Body of pancreas (tissue), 4 donors: Measurements from ENCODE around the gene MPV17L2. TPM values are rescaled to one million over a fixed set of nuclear protein-coding genes. Genes with fewer than 3 reads are reported as not detected.

ENCODE experiments used
- ATAC-seq: fragments of 150-250 bp; one replicate; pipeline ENCODE4 v1.9.1; 2016
- DNase-seq, 4 donors: peaks; one replicate each; pipeline ENCODE4 v3.0.0-alpha.2; 2019
- H3K27ac ChIP-seq, 4 donors: fragments of 200-600 bp; sonication (generic); 1 replicate in 3 of 4; 2 replicates in 1 of 4; pipeline versions ENCODE4 v1.5.1 to v1.6.1; 2016 to 2019; ENCODE audit warnings: mild to moderate bottlenecking in 1 of 4, mixed read lengths in 1 of 4, moderate library complexity in 1 of 4
- H3K27me3 ChIP-seq, 2 donors: fragments of 200-600 bp; sonication (generic); one replicate each; pipeline ENCODE4 v1.6.0; 2016; ENCODE audit warnings: mild to moderate bottlenecking in 1 of 2
- H3K36me3 ChIP-seq, 2 donors: fragments of 200-600 bp; sonication (generic); replicated peaks in 1 of 2; 2 replicates each; pipeline ENCODE4 v1.5.1; 2016; ENCODE audit warnings: low read depth in 2 of 2; ENCODE audit not compliant: insufficient read depth in 1 of 2
- H3K4me1 ChIP-seq: fragments of 200-600 bp; sonication (generic); one replicate; pipeline ENCODE4 v1.6.0; 2016
- H3K4me3 ChIP-seq, 2 donors: fragments of 200-600 bp; sonication (generic); 1 replicate in 1 of 2; 2 replicates in 1 of 2; pipeline ENCODE4 v1.5.1; 2016 to 2019
- H3K9me3 ChIP-seq, 3 donors: fragments of 200-600 bp; sonication (generic); 1 replicate in 2 of 3; 2 replicates in 1 of 3; pipeline ENCODE4 v1.5.1; 2016
- CTCF ChIP-seq, 7 experiments: fragments of 450-650 bp in 4 of 7; fragments of 200-600 bp in 3 of 7; sonication (generic) in 3 of 7; IDR thresholded peaks; one replicate each; pipeline ENCODE4 v1.5.1; 2016 to 2019; ENCODE audit warnings: antibody characterized with exemption in 7 of 7
- POLR2A ChIP-seq, 3 donors: fragments of 450-650 bp; IDR thresholded peaks; one replicate each; pipeline ENCODE4 v1.6.1; 2016; ENCODE audit warnings: antibody characterized with exemption in 3 of 3, mild to moderate bottlenecking in 2 of 3
- WGBS, 2 donors: methylation state at CpG; one replicate each; pipeline ENCODE4 v1.1.5; 2017; 5-methylcytosine and 5-hydroxymethylcytosine counted together
- intact Hi-C: fragments of 100-400 bp; cut with DNase I; formaldehyde crosslinking; loops from one replicate; pipeline ENCODE4 v1.15.1; 2023
- total RNA-seq, 2 donors: library from RNA; depleted of rRNA; stranded (reverse); fragments of >200 nt; gene quantifications; one replicate each; pipeline ENCODE4 v1.1.0, GENCODE V29; 2016

The MPV17L2 gene
- total RNA-seq, 2 donors from 2014 or later = 3.4 to 5.6 TPM

- peaks cover 26% of the 10 kb centered on the region for H3K4me1 ChIP-seq
- H3K9me3 ChIP-seq = no peaks in the 10 kb centered on the region
- no peak for ATAC-seq
- no peak overlapping the region for H3K4me3 ChIP-seq
- DNase-seq = no peak
- H3K27me3 ChIP-seq = peaks cover 0 to 13% of the 10 kb centered on the region in 2 donors
- H3K36me3 ChIP-seq = no peaks in the 10 kb centered on the region
- TF ChIP-seq CTCF (IDR thresholded peaks at IDR 0.05) = no peak
- no peak for TF ChIP-seq POLR2A (IDR thresholded peaks at IDR 0.05)
- H3K27ac ChIP-seq = no peak overlapping the region
- WGBS, 2 donors = 77 to 81% methylated on average over 23 to 25 of the region's 25 CpGs
- intact Hi-C loops = no loop called here
These were observed 29.1 kb downstream of the MPV17L2 start for GRCh38 chr19:18221815-18222725.

DNA sequence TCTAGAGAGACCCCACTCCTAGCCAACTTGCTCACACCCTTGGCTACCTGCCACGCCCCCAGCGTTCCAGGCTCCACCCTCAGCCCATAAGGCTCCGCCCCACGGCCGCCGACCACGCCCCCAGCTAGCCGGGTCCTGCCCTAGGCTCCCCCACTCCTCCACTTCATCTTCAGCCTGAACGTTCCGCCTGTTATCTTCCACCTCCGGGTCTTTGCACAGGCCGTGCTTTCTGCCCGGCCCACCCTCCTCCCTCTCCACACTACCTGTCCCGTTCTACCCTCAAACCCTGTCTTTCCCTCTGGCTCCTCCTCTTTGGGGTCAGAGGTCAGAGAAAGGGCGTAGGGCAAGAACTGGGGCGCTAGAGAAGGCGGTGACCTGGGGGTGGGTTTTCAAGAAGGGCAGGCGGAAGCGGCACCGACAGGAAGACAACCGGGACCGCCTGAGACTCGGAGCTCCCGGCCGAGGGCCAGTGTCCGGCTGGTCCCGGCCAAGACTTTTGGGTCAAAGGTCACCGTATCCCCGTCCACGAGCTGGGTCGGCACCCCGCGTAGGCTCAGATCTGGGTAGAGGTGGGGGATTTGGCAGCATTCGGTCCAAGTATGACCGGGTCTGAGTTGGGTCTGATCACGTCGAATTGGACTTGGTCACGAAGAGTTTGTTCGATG, 31.0 kb downstream of the MPV17L2 start:
- no peak overlapping the region for H3K4me3 ChIP-seq
- WGBS, 2 donors = 7 to 15% methylated on average over 20 to 39 of the region's 39 CpGs
- intact Hi-C loops = no loop called here
- peaks cover 0 to 13% of the 10 kb centered on the region in 2 donors for H3K27me3 ChIP-seq
- no peak overlapping the region for H3K27ac ChIP-seq
- peaks cover 26% of the 10 kb centered on the region for H3K4me1 ChIP-seq
- TF ChIP-seq CTCF (IDR thresholded peaks at IDR 0.05) (no peak), POLR2A (IDR thresholded peaks at IDR 0.05) (no peak)
- DNase-seq = peak in 3 of 4 donors; percentile 19 to 31 (median 30)
- ATAC-seq = no peak
- no peaks in the 10 kb centered on the region for H3K9me3 ChIP-seq
- H3K36me3 ChIP-seq = no peaks in the 10 kb centered on the region

DNA sequence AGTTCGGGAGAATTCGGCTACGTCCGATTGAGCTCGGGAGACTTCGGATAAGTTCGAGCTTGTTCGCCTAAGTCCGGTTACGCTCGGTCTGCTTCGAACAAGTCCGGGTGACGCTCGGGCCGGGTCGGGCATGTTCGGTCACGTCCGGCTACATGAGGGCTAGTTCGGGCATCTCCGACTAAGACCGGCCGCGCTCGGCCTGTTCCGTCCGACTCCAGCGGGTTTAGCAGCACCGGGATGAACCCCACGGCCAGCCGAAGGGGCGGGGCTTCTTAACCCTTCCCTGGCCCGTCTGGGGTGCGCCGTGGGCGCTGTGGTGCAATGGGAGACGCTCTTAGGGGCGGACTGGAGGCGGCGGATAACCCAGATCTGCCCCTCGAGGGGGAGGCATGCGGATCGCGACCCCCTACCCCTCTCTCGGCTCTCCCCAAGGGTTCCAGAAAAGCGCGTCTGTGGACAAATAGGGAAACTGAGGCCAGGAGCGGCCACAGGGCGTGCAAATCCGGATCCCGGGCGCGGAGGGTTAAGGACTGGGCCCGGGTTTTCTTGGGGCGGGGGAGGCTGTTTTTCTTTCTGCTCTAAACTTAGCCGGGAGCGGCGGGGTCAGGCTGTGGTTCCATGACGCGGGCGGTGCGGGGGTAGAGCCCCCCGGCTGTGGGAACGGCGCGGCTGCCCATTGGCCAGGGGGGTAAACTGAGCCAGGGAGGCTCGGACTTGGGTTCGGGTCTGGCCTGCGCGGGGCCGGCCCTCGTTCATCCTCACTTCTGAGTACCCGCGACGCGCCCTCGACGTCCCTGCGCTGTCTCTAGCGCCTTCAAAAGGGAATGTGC, 31.7 kb downstream of the MPV17L2 start:
- Histone ChIP-seq H3K27ac (no peak overlapping the region), H3K4me3 (no peak overlapping the region)
- intact Hi-C loops = no loop called here

DNA sequence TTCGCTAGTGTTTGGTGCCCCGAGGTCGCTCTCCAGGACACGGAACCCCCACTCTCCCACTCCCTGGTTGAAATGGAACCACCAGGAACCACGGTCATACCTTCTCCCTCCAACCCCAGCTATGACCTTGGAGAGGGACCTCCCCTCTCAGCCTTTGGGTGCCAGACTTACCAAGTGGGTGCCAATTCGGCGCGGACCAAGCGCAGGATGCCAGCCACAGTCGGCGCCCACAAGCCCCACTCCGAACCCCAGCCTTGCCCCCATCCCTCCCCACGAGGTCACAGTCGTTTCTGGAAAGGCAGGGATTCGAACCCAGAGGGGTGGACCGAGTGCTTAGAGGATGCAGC, 32.3 kb downstream of the MPV17L2 start:
- intact Hi-C loops = no loop called here

More for the DNA sequence above, 31.7 kb downstream of the MPV17L2 start:
- TF ChIP-seq POLR2A (IDR thresholded peaks at IDR 0.05) (no peak), CTCF (IDR thresholded peaks at IDR 0.05) (no peak)
- DNase-seq (peak; percentile 98 to 99 (median 98)), ATAC-seq (peak; percentile 99)
- WGBS, 2 donors = 0 to 3% methylated on average over 20 to 67 of the region's 81 CpGs
- no peaks in the 10 kb centered on the region for H3K36me3 ChIP-seq
- no peaks in the 10 kb centered on the region for H3K9me3 ChIP-seq
- peaks cover 0 to 13% of the 10 kb centered on the region in 2 donors for H3K27me3 ChIP-seq
- peaks cover 26% of the 10 kb centered on the region for H3K4me1 ChIP-seq

More for the DNA sequence above, 32.3 kb downstream of the MPV17L2 start:
- TF ChIP-seq CTCF (IDR thresholded peaks at IDR 0.05) (no peak), POLR2A (IDR thresholded peaks at IDR 0.05) (no peak)
- H3K36me3 ChIP-seq = no peaks in the 10 kb centered on the region
- no peak for DNase-seq
- peaks cover 26% of the 10 kb centered on the region for H3K4me1 ChIP-seq
- WGBS, 2 donors = 16% methylated on average over 16 of the region's 16 CpGs; no CpG with 5 or more reads in 1 of the 2 donors
- H3K4me3 ChIP-seq = no peak overlapping the region
- no peak overlapping the region for H3K27ac ChIP-seq
- H3K9me3 ChIP-seq = no peaks in the 10 kb centered on the region
- ATAC-seq = no peak
- peaks cover 0 to 13% of the 10 kb centered on the region in 2 donors for H3K27me3 ChIP-seq
